ENCODE results near the gene DCAF11.

GRCh38 chr14:24160850-24161804 is 46.5 kb downstream of the DCAF11 start, which contains the start of gene IRF9:
- TF ChIP-seq CTCF (IDR thresholded peaks at IDR 0.05) = peak; percentile 81
- TF ChIP-seq EZH2 (IDR thresholded peaks at IDR 0.05; ENCODE audit: borderline replicate concordance, insufficient read depth, low read depth, low read length, poor library complexity, severe bottlenecking) = no peak
